GM12878 (cell line): ENCODE measurements around the gene ZNF689. TPM values are rescaled to one million over a fixed set of nuclear protein-coding genes. Genes with fewer than 3 reads are reported as not detected.

ENCODE experiments used
- BACH1 ChIP-seq: fragments of 450-650 bp; IDR thresholded peaks from 2 replicates; pipeline ENCODE4 v1.6.1; 2017; ENCODE audit warnings: mild to moderate bottlenecking, borderline replicate concordance
- CBFB ChIP-seq: IDR thresholded peaks from 2 replicates; pipeline ENCODE4 v1.6.1; 2016; ENCODE audit warnings: antibody characterized with exemption, low read depth
- EED ChIP-seq: sonication (generic); IDR thresholded peaks from 2 replicates; pipeline ENCODE4 v1.6.1; 2016; ENCODE audit warnings: antibody characterized with exemption, low read depth
- GABPA ChIP-seq: IDR thresholded peaks from 2 replicates; pipeline ENCODE4 v1.6.1; 2014; ENCODE audit warnings: antibody characterized with exemption, low read depth, mild to moderate bottlenecking, inconsistent platforms
- MEF2B ChIP-seq: fragments of 450-650 bp; IDR thresholded peaks from 2 replicates; pipeline ENCODE4 v1.6.1; 2018; ENCODE audit warnings: mild to moderate bottlenecking, moderate library complexity; ENCODE audit not compliant: partially characterized antibody, poor library complexity, severe bottlenecking
- MYB ChIP-seq: fragments of 150-350 bp; IDR thresholded peaks from 2 replicates; pipeline ENCODE4 v1.6.1; 2014; ENCODE audit warnings: mild to moderate bottlenecking, low read depth, low read length, borderline replicate concordance
- NR2C2 ChIP-seq: IDR thresholded peaks from 2 replicates; pipeline ENCODE4 v1.6.1; 2011; ENCODE audit warnings: borderline replicate concordance, low read depth; ENCODE audit not compliant: control insufficient read depth, insufficient read length
- NR2F1 ChIP-seq: fragments of 450-650 bp; conservative IDR thresholded peaks from 2 replicates; pipeline ENCODE4 v1.6.1; 2017; ENCODE audit warnings: mild to moderate bottlenecking
- PAX5 ChIP-seq: IDR thresholded peaks from 2 replicates; pipeline ENCODE4 v1.6.1; 2011; ENCODE audit warnings: low read depth, low read length, borderline replicate concordance
- PML ChIP-seq: IDR thresholded peaks from 2 replicates; pipeline ENCODE4 v1.6.1; 2012; ENCODE audit warnings: low read length, inconsistent platforms
- RUNX3 ChIP-seq: IDR thresholded peaks from 2 replicates; pipeline ENCODE4 v1.6.1; 2012; ENCODE audit warnings: low read length, inconsistent platforms
- STAT1 ChIP-seq: fragments of 450-650 bp; conservative IDR thresholded peaks from 2 replicates; pipeline ENCODE4 v1.6.1; 2014; ENCODE audit warnings: antibody characterized with exemption, mild to moderate bottlenecking
- SUZ12 ChIP-seq: fragments of 200-600 bp; sonication (generic); IDR thresholded peaks from one replicate; pipeline ENCODE4 v1.6.1; 2018; ENCODE audit warnings: antibody characterized with exemption, mild to moderate bottlenecking; ENCODE audit not compliant: unreplicated experiment
- TCF7 ChIP-seq: IDR thresholded peaks from 2 replicates; pipeline ENCODE4 v1.6.1; 2014; ENCODE audit warnings: antibody characterized with exemption, borderline replicate concordance
- YY1 ChIP-seq: IDR thresholded peaks from 2 replicates; pipeline ENCODE4 v1.6.1; 2011; ENCODE audit warnings: low read depth, mild to moderate bottlenecking, low read length
- ZBTB33 ChIP-seq: fragments of 450-650 bp; IDR thresholded peaks from 2 replicates; pipeline ENCODE4 v1.6.1; 2017; ENCODE audit warnings: mild to moderate bottlenecking
- ZBTB4 ChIP-seq: fragments of 450-650 bp; formaldehyde crosslinking; IDR thresholded peaks from 2 replicates; pipeline ENCODE4 v1.4.0; 2022; ENCODE audit warnings: mild to moderate bottlenecking, moderate library complexity
- ZNF622 ChIP-seq: fragments of 450-650 bp; IDR thresholded peaks from 2 replicates; pipeline ENCODE4 v1.6.1; 2017; ENCODE audit warnings: mild to moderate bottlenecking, inconsistent platforms
- polyA plus RNA-seq, 11 experiments: library from polyadenylated mRNA; depleted of rRNA in 4 of 11; unstranded in 6 of 11; stranded (reverse) in 5 of 11; fragments of >200 nt; fragmentation: Nextera tagmentation in 4 of 11; fragmentation: Illumina TruSeq in 1 of 11; extraction: Ambion mirVana in 4 of 11; extraction: Trizol in 1 of 11; gene quantifications; 1 replicate in 1 of 11; 2 replicates in 10 of 11; pipeline versions ENCODE4 v1.2.1 to v1.2.3, GENCODE V29; 2011 to 2016; ENCODE audit warnings: inconsistent platforms in 2 of 11, missing spikeins in 2 of 11, low read depth in 1 of 11
- total RNA-seq, 4 experiments: library from RNA; depleted of rRNA in 3 of 4; stranded (reverse); fragments of >200 nt in 3 of 4; fragmentation: Illumina TruSeq in 1 of 4; extraction: Trizol in 1 of 4; gene quantifications; 2 replicates each; pipeline versions ENCODE4 v1.2.1 to v1.2.3, GENCODE V29; 2013 to 2021

Gene ZNF689
- total and polyA plus RNA-seq, 10 of the 15 experiments (the other 5 are each of a cell fraction or from before 2014, with no cell fraction given), result 4.7 to 13.2 (median 8.5) TPM

GRCh38 chr16:30609926-30610839 lies at the start of gene ZNF689 (continued):
- TF ChIP-seq NR2C2 (no peak), ZNF622 (no peak), MYB (peak; percentile 68; the same call in 1 of the 2 replicates), GABPA (no peak), RUNX3 (peak; percentile 48), STAT1 (no peak; the same call in 1 of the 2 replicates), ZBTB33 (no peak), SUZ12 (no peak), ZBTB4 (CRISPR knock-in tag) (no peak), EED (no peak), PAX5 (no peak; the same call in 1 of the 2 replicates), TCF7 (no peak), CBFB (0 out of 2 replicates have a peak, but pooled peaks have one; percentile 30), YY1 (peak; percentile 99), BACH1 (0 out of 2 replicates have a peak, but pooled peaks have one; percentile 2), MEF2B (no peak), NR2F1 (peak; percentile 59; the same call in 1 of the 2 replicates), PML (no peak)
